LNCaP clone FGC (cell line): ENCODE results near the gene OPTN.

Source experiments
- DNase-seq: peaks from one replicate; pipeline ENCODE4 v3.0.0-alpha.2; 2011; ENCODE audit warnings: low read depth
- H3K4me3 ChIP-seq: 2 replicates; pipeline ENCODE4 v1.5.1; 2011; ENCODE audit warnings: mild to moderate bottlenecking, low read depth, low read length, control low read depth
- CTCF ChIP-seq: IDR thresholded peaks from 2 replicates; pipeline ENCODE4 v1.5.1; 2012; ENCODE audit warnings: mild to moderate bottlenecking; ENCODE audit not compliant: control insufficient read depth, insufficient read depth; ENCODE audit errors: extremely low read depth

Gene OPTN

GRCh38 chr10:13184276-13184675 is 84.3 kb downstream of the OPTN start:
- no peak for DNase-seq
- no peak overlapping the region for H3K4me3 ChIP-seq
- no peak for TF ChIP-seq CTCF

- TF ChIP-seq CTCF: no peak
- no peak for DNase-seq
- no peak overlapping the region for H3K4me3 ChIP-seq
Measured at GRCh38 chr10:13184730-13185514, 85.0 kb downstream of the OPTN start.

- no peak overlapping the region for H3K4me3 ChIP-seq
- no peak for DNase-seq
- TF ChIP-seq CTCF: no peak
Measured at GRCh38 chr10:13187135-13187534, 87.2 kb downstream of the OPTN start.
